Testis (tissue), 2 donors: ENCODE results near the gene LIN7A.

ENCODE experiments used
- POLR2A ChIP-seq: fragments of 450-650 bp; IDR thresholded peaks from one replicate; pipeline ENCODE4 v1.6.1; 2017; ENCODE audit warnings: antibody characterized with exemption, mild to moderate bottlenecking, moderate library complexity
- TF ChIP-seq, protein P1 (sequence below), 3 experiments: fragments of 450-650 bp in 2 of 3; fragments of 200-600 bp in 1 of 3; sonication (generic) in 1 of 3; IDR thresholded peaks; one replicate each; pipeline ENCODE4 v1.5.1; 2016 to 2019; ENCODE audit warnings: antibody characterized with exemption in 3 of 3, mild to moderate bottlenecking in 2 of 3, moderate library complexity in 1 of 3

DNA sequence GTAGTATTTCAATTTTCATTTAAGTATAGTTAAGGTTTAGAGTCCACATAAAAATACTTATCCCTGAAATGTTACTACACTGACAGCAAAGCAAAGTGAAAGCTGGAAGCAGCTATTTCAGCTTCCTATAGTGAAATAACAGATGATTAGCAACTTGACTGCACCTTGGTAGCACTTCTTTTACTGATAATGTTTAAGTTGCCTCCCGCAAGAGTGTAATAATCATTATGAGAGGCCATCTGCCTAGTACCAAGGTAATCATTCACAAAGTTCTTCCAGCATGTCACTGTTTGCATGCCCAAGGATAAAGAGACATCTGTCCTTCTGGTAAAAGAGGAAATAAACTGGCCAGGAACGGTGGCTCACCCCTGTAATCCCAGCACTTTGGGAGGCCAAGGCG lies 69.8 kb downstream of the LIN7A start:
- TF ChIP-seq, protein P1, sequence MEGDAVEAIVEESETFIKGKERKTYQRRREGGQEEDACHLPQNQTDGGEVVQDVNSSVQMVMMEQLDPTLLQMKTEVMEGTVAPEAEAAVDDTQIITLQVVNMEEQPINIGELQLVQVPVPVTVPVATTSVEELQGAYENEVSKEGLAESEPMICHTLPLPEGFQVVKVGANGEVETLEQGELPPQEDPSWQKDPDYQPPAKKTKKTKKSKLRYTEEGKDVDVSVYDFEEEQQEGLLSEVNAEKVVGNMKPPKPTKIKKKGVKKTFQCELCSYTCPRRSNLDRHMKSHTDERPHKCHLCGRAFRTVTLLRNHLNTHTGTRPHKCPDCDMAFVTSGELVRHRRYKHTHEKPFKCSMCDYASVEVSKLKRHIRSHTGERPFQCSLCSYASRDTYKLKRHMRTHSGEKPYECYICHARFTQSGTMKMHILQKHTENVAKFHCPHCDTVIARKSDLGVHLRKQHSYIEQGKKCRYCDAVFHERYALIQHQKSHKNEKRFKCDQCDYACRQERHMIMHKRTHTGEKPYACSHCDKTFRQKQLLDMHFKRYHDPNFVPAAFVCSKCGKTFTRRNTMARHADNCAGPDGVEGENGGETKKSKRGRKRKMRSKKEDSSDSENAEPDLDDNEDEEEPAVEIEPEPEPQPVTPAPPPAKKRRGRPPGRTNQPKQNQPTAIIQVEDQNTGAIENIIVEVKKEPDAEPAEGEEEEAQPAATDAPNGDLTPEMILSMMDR (IDR thresholded peaks at IDR 0.05), result no peak
- TF ChIP-seq POLR2A, result no peak
